GM18508 (cell line): ENCODE measurements around the gene NFE2L1.
"Not testable (repeated sequence)": the region's sequence is repeated elsewhere in the genome, so short reads cannot be mapped to it uniquely, and the experiment has no call there.

Experiments used
- ATAC-seq: cut with Tn5 transposase; IDR thresholded peaks from one replicate; pipeline ENCODE4 v1.9.1; 2021; ENCODE audit warnings: moderate number of reproducible peaks; ENCODE audit not compliant: insufficient read depth, unreplicated experiment

The NFE2L1 gene, protein sequence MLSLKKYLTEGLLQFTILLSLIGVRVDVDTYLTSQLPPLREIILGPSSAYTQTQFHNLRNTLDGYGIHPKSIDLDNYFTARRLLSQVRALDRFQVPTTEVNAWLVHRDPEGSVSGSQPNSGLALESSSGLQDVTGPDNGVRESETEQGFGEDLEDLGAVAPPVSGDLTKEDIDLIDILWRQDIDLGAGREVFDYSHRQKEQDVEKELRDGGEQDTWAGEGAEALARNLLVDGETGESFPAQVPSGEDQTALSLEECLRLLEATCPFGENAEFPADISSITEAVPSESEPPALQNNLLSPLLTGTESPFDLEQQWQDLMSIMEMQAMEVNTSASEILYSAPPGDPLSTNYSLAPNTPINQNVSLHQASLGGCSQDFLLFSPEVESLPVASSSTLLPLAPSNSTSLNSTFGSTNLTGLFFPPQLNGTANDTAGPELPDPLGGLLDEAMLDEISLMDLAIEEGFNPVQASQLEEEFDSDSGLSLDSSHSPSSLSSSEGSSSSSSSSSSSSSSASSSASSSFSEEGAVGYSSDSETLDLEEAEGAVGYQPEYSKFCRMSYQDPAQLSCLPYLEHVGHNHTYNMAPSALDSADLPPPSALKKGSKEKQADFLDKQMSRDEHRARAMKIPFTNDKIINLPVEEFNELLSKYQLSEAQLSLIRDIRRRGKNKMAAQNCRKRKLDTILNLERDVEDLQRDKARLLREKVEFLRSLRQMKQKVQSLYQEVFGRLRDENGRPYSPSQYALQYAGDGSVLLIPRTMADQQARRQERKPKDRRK

DNA sequence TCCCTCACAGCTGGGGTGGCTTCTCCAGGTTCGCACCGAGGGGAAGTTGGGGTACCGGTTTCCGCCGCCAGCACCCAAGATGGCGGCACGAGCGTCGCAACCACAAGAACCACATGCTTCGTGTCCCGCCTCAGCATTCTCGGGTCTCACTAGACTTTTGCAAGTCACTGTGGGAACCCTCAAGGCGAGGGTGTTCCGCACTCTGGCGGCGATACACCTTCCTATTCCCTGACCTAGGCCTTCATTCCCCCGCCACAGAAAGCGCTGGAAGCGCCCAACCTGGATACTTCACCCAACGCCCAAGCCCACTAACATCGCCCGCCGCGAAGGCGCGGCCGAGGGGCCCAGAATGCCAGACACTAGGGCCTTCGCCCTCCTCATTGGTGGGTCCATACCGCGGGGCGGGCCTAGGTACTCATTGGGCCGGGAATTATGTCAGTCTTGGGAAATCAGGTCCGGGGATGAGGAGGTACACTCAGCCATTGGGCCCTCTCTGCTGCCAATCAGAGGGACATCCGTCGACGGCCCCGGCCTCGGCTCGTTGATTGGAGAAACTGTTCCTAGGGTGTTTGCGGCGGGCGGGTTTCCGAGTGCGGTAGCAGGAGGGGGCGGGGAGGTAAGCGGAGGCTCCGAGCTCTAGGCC, at the start of gene NFE2L1:
TSS of gene NFE2L1 (plus strand) at position 619 of the 643 bp plus-strand sequence. CDS start 2,760 bp downstream, outside the sequence.
- peak; percentile 84 for ATAC-seq

DNA sequence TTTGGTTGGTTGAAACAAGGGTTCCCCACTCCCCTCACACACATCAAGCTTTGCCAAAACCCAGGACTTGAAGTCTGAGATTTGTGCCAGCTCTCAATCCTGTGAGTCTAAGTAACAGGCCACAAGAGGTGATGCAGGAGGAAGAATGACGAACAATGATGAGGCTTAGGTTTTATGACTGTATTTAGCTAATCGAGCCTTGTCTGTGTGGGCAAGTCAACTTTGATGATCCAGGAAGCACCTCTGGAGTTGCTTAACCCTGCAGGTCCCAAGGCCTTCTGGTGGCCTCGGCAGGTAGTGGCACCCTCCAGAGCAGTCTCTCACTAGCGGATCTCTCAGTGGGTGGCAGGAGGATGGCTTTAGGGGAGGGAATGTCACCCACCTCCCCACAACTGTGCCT, 48.6 kb upstream of the NFE2L1 start:
- ATAC-seq, result no peak

DNA sequence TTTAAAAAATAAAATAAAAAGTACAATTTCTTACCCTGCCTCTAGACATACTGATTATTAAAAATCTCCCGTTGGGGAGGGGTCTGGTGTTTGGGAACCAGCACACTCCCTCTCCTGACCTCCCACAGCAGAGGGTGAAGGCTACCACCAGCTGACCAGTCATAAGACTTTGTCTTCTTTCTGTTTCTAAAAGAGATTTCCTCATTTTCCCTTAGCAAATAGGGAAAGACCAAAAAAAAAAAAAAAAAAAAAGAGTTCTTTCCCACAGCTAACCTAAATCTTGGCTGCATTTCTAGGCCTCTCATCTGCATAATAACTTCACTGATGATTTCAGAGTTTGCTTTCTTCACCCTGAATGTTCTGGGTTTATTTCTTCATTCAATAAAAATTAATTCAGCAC, 47.0 kb upstream of the NFE2L1 start:
- ATAC-seq, result no peak

DNA sequence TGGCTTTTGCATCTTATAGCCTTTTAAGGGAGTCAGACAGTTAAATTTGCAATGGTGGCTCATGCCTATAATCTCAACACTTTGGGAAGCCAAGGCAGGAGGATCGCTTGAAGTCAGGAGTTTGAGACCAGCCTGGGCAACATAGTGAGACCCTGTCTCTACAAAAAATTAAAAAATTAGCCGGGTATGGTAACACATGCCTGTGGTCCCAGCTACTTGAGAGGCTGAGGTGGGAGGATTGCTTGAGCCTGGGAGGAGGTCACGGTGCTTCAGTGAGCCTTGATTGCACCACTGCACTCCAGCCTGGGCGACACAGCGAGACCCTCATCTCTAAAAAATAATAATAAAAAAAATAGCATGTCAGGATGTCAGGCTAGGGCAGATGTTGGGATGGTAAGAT, 46.5 kb upstream of the NFE2L1 start:
- ATAC-seq, result not testable (repeated sequence)

- ATAC-seq, result no peak
Observed at GRCh38 chr17:48002266-48002915, 45.8 kb upstream of the NFE2L1 start.

GRCh38 chr17:48002916-48003416, 45.2 kb upstream of the NFE2L1 start:
- no peak for ATAC-seq

- ATAC-seq, result no peak
Observed at GRCh38 chr17:48003417-48004151, 44.6 kb upstream of the NFE2L1 start.

DNA sequence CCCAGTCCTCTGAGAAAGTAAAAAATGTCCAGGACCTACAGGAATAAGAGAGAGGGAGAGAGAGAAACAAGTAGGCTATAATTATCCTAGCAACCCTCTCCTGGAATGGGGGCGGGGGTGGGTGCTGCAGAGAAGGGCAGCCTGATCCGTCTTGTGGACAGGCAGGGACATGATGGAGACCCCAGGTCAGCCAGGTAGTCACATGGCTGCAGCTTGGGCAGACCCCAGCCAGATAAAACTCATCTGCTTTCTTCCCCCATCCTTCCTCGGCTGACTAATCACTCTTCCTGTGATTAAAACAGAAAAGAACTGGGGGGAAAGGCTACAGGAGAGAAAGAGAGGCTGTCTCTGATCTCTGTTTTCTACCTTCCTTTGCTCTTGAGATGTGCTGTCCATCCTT, 43.2 kb upstream of the NFE2L1 start:
- no peak for ATAC-seq

GRCh38 chr17:48006936-48007709, 41.0 kb upstream of the NFE2L1 start:
- ATAC-seq, result no peak

GRCh38 chr17:48010193-48010592, 38.0 kb upstream of the NFE2L1 start:
- ATAC-seq, result no peak

DNA sequence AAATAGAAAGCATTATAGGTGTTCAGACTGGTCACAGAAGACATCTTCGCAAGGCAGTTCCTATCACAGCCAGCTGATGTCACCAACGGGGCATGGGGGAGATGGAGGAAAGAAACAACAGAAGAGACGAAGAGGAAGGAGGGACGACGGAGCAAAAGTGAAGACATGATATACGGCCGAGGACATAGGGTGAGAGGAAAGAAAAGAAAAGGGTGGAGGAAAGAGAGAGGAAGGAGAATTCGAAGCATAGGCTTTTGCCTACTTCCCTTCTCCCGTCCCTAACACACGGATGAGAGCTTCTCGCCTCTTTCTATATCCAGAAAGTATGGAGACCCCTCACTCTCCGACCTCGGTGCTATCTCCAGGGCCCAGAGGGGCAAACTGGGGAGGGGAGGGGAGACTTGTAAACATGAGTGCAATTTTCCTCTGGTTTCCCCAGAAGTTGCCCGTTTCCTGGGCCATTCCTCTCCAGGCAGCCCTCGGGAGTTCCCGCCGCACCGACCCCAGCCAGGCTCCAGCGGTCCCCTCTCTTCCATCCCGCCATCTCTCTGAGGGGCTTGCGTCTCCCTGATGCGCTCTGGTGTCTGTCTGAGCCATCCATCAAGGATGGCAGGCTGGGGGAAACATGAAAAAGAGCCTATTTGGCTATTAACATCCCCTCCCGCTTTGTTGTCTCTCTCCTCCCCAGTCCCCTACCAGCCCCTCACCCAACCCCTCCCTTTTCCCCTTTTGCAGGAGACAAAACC, 36.6 kb upstream of the NFE2L1 start:
- ATAC-seq, result no peak

DNA sequence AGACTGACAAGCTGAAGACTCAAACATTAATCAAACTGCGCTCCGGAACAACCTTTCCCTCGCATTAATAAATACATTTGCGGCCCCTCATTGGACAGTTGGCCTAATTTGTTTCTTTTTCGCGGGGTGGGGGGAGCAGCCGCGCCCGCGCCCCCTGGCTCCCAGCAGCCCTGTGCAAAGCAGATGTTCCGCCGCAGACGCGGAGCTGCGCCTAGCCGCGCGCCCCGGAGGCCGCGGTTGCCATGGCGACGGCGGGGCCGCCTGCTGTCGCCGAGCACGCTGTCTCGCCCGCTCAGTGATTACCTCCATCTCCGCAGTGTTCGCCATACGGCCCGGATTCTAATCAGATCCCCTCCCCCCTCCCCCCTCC, 36.0 kb upstream of the NFE2L1 start:
- no peak for ATAC-seq

DNA sequence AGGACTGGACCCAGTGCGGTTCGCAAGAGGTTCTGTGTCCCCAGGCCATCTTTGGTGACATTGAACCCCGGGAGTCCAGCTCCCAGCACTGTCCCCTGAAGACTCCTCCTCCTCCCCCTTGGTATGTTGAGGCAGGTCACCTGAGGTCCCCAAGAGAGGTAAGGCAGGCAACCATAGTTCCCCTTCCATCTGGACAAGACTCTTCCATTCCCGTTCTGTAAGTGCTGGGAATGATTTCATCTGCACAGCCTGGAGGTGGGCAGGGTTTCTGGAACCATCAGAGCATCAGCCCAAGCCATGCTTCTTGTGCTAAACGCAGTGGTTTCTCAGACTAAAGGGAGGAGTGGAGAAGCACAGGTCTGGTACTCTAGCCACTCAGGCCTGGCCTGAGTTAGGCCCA, 35.5 kb upstream of the NFE2L1 start:
- no peak for ATAC-seq

DNA sequence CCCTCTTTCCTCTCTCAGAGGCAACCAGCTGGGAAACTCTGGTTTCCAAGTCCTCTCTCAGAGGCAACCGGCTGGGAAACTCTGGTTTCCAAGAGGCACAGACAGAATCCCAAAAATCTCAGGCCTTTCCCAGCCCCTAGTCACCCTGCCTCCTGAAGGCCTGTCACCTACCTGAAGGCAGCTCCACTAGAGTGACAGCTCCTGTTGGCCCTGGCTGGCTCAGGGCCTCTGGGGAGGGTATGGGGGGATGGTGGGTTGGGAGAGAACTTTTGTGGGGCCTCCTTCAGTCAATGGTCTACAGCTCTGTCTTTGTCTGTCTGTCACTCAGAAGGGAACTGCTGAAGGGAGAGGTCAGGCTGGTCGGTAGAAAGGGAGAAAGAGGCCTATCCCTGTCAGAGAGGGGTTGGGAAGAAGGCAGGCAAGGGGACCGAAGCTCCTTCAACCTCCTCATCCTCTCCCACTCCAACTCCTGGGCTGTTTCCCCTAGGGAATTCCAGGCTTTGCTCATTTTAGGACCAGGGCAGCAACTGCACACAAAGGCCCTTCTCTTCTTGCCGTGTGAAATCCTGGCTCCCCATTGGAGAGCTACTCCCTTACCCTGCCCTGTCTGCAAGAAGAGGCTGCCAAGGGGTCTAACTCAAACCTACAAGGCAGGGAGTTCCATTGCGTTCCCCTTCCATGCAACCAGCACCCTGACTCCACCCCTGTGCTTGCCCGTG, 34.1 kb upstream of the NFE2L1 start:
- ATAC-seq, result no peak

GRCh38 chr17:48014595-48015111, 33.5 kb upstream of the NFE2L1 start:
- ATAC-seq, result no peak

GRCh38 chr17:48016112-48016511, 32.0 kb upstream of the NFE2L1 start:
- no peak for ATAC-seq

- not testable (repeated sequence) for ATAC-seq
Observed at GRCh38 chr17:48017817-48018158, 30.4 kb upstream of the NFE2L1 start.

DNA sequence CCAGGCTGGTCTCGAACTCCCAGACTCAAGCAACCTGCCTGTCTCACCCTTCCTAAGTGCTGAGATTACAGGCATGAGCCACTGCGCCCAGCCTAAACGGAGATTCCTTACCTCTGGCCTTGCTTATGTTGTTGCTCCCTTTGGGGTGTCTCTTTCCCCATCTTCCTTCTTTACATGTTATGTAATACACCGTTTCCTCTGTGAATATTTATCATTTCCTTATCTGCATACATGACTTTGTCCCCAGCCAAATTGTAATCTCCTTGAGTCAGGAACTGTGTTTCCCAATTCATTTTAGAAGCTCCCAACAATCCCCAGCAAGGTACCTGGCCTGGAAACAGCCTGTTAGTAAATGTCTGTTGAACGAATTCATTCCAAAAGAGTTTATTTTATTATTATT, 26.2 kb upstream of the NFE2L1 start:
- ATAC-seq, result no peak
